Stimulated activated CD8-positive, alpha-beta memory T cell treated with anti-CD3 and anti-CD28 coated beads, Interleukin-7, amount 100 ng/mL, for 48 hours (primary cell): Measurements from ENCODE around the gene DIP2C.
"Not testable (repeated sequence)": the region's sequence is repeated elsewhere in the genome, so short reads cannot be mapped to it uniquely, and the experiment has no call there.

Experiments used
- DNase-seq, 2 donors: peaks; one replicate each; pipeline ENCODE4 v3.0.0-alpha.2; 2020; ENCODE audit warnings: low read depth in 1 of 2; ENCODE audit errors: extremely low read depth in 1 of 2

DIP2C gene

GRCh38 chr10:488081-488932 is 201.2 kb downstream of the DIP2C start:
- DNase-seq, result no peak

GRCh38 chr10:486666-487322 is 202.7 kb downstream of the DIP2C start:
- no peak for DNase-seq

- no peak for DNase-seq
These were observed 203.3 kb downstream of the DIP2C start for GRCh38 chr10:486206-486605.

- no peak for DNase-seq
These were observed 203.7 kb downstream of the DIP2C start for GRCh38 chr10:485776-486175.

GRCh38 chr10:484925-485661 is 204.4 kb downstream of the DIP2C start:
- DNase-seq, result no peak

GRCh38 chr10:484441-484924 is 205.0 kb downstream of the DIP2C start:
- DNase-seq, result no peak

GRCh38 chr10:483261-483660 is 206.2 kb downstream of the DIP2C start:
- no peak for DNase-seq

GRCh38 chr10:482848-483247 is 206.6 kb downstream of the DIP2C start:
- DNase-seq, result no peak

- no peak for DNase-seq
These were observed 207.4 kb downstream of the DIP2C start for GRCh38 chr10:482051-482501.

- DNase-seq, result no peak
These were observed 207.8 kb downstream of the DIP2C start for GRCh38 chr10:481628-482027.

- no peak for DNase-seq
These were observed 208.4 kb downstream of the DIP2C start for GRCh38 chr10:480928-481552.

GRCh38 chr10:480498-480927 is 209.0 kb downstream of the DIP2C start:
- DNase-seq, result no peak

GRCh38 chr10:479706-480497 is 209.6 kb downstream of the DIP2C start:
- not testable (repeated sequence) for DNase-seq

- no peak for DNase-seq
These were observed 210.8 kb downstream of the DIP2C start for GRCh38 chr10:478471-479245.

- no peak for DNase-seq
These were observed 211.8 kb downstream of the DIP2C start for GRCh38 chr10:477620-478019.

- no peak for DNase-seq
These were observed 213.1 kb downstream of the DIP2C start for GRCh38 chr10:476455-476780.

GRCh38 chr10:475709-476454 is 213.6 kb downstream of the DIP2C start:
- DNase-seq, result no peak

GRCh38 chr10:474946-475345 is 214.5 kb downstream of the DIP2C start:
- no peak for DNase-seq

GRCh38 chr10:474406-474805 is 215.1 kb downstream of the DIP2C start:
- DNase-seq, result no peak
